Activated CD4-positive, alpha-beta T cell treated with anti-CD3 and anti-CD28 coated beads for 1 hour (primary cell): ENCODE results near the gene NFATC4.

Experiments
- DNase-seq: peaks from one replicate; pipeline ENCODE4 v3.0.0-alpha.2; 2020

The NFATC4 gene

GRCh38 chr14:24411443-24412389 is 43.7 kb downstream of the NFATC4 start:
- no peak for DNase-seq

- DNase-seq = no peak
Observed at GRCh38 chr14:24414077-24414476, 46.1 kb downstream of the NFATC4 start.

GRCh38 chr14:24414732-24415420 is 46.9 kb downstream of the NFATC4 start:
- no peak for DNase-seq

- no peak for DNase-seq
Observed at GRCh38 chr14:24415421-24416253, 47.7 kb downstream of the NFATC4 start.

- no peak for DNase-seq
Observed at GRCh38 chr14:24416254-24416931, 48.4 kb downstream of the NFATC4 start.

- no peak for DNase-seq
Observed at GRCh38 chr14:24416932-24417619, 49.1 kb downstream of the NFATC4 start.

- DNase-seq = no peak
Observed at GRCh38 chr14:24417832-24418491, 50.0 kb downstream of the NFATC4 start.

GRCh38 chr14:24418492-24418873 is 50.5 kb downstream of the NFATC4 start:
- DNase-seq = no peak

- DNase-seq = no peak
Observed at GRCh38 chr14:24422261-24422660, 54.3 kb downstream of the NFATC4 start.

GRCh38 chr14:24422694-24423601 is 55.0 kb downstream of the NFATC4 start:
- no peak for DNase-seq

GRCh38 chr14:24425704-24426103 is 57.7 kb downstream of the NFATC4 start:
- DNase-seq = no peak

- DNase-seq = no peak
Observed at GRCh38 chr14:24426150-24426911, 58.3 kb downstream of the NFATC4 start.

GRCh38 chr14:24426912-24427536 is 59.0 kb downstream of the NFATC4 start:
- DNase-seq = no peak

GRCh38 chr14:24427537-24428508 is 59.8 kb downstream of the NFATC4 start:
- DNase-seq = no peak

GRCh38 chr14:24428628-24429394 is 60.8 kb downstream of the NFATC4 start:
- DNase-seq = no peak
